Measurements from ENCODE around the gene KRTAP9-9. TPM values are rescaled to one million over a fixed set of nuclear protein-coding genes. Genes with fewer than 3 reads are reported as not detected.

Gene KRTAP9-9
- total RNA-seq, 1 experiment from 2014 or later, result not detected

GRCh38 chr17:41211845-41212466 lies 43.2 kb upstream of the KRTAP9-9 start:
- Histone ChIP-seq H4K5ac (ENCODE audit: insufficient read length, low read depth, low read length) (no peak overlapping the region), H2BK120ac (ENCODE audit: low read depth, low read length, poor library complexity, severe bottlenecking) (no peak overlapping the region), H3K56ac (ENCODE audit: insufficient read length, low read depth, low read length) (no peak overlapping the region), H3K9me3 (ENCODE audit: control insufficient read depth, low read depth, low read length) (no peaks in the 10 kb centered on the region), H4K20me1 (ENCODE audit: control insufficient read depth, insufficient read depth, insufficient read length) (no peaks in the 10 kb centered on the region), H2BK20ac (ENCODE audit: low read depth, low read length, poor library complexity, severe bottlenecking) (no peak overlapping the region), H2AK5ac (ENCODE audit: insufficient read length, low read length) (no peak overlapping the region), H2BK5ac (ENCODE audit: insufficient read length, low read length) (no peak overlapping the region), H3K14ac (ENCODE audit: insufficient read depth, low read length) (no peak overlapping the region), H3K4me1 (ENCODE audit: insufficient read depth, low read length) (no peaks in the 10 kb centered on the region), H3K23ac (ENCODE audit: insufficient read length, low read depth, low read length) (no peak overlapping the region), H3K79me2 (ENCODE audit: insufficient read depth, low read length) (no peaks in the 10 kb centered on the region), H3K4me2 (ENCODE audit: insufficient read depth, insufficient read length, low read length) (no peak overlapping the region), H3K4ac (ENCODE audit: low read depth, low read length) (no peak overlapping the region), H3K9ac (ENCODE audit: extremely low read depth, insufficient read length, low read length) (no peak overlapping the region), H3K79me1 (ENCODE audit: insufficient read depth, low read depth, low read length, poor library complexity, severe bottlenecking) (no peaks in the 10 kb centered on the region), H3K18ac (ENCODE audit: insufficient read length, low read depth, low read length) (no peak overlapping the region), H3K23me2 (ENCODE audit: insufficient read length, low read depth, low read length, poor library complexity, severe bottlenecking) (no peaks in the 10 kb centered on the region), H4K91ac (ENCODE audit: insufficient read length, low read depth, low read length) (no peak overlapping the region), H2AFZ (ENCODE audit: low read length) (no peak overlapping the region), H2BK12ac (ENCODE audit: insufficient read length, low read depth, low read length) (no peak overlapping the region), H2BK15ac (ENCODE audit: low read depth, low read length) (no peak overlapping the region), H3K27ac (ENCODE audit: insufficient read length, low read depth, low read length) (no peak overlapping the region), H4K8ac (replicated peaks; ENCODE audit: insufficient read length, low read depth, low read length) (no peak overlapping the region), H3K27me3 (ENCODE audit: insufficient read depth, low read length) (no peaks in the 10 kb centered on the region), H3T11ph (ENCODE audit: low read length) (no peak overlapping the region)
- peaks cover 12 to 14% of the 10 kb centered on the region in 2 experiments for H3K9me3 Mint-ChIP-seq
- no peak for TF ChIP-seq CTCF (conservative IDR thresholded peaks at IDR 0.05)
- peaks cover under 1% of the 10 kb centered on the region; the same call in 1 of the 2 replicates for H3K27me3 Mint-ChIP-seq (ENCODE audit: low read depth)
- no peak overlapping the region for H3K27ac Mint-ChIP-seq
- no peak overlapping the region for H3K4me3 Mint-ChIP-seq
- no peak for DNase-seq
- H3K36me3 Mint-ChIP-seq (ENCODE audit: insufficient read depth in 1 of 3, low read depth in 3 of 3), result peaks cover 0 to 13% (median 0%) of the 10 kb centered on the region in 3 experiments; a peak in 4 of 7 replicates
- peaks cover 0 to 2% of the 10 kb centered on the region in 2 experiments; a peak in 1 of 4 replicates for H3K4me1 Mint-ChIP-seq
- WGBS (ENCODE audit: extremely low coverage, insufficient read length, low lambda C conversion rate), result no CpG with 5 or more reads among the region's 1 CpG
